SKM-1 treated with dmso at 0.1 percent for 144 hours (cell line): Measurements from ENCODE around the gene B4GALNT3.
A peak's percentile ranks its signal among the peaks of the same experiment; 100 is the strongest.

ENCODE experiments used
- DNase-seq: peaks from one replicate; lab custom pipeline; 2025; ENCODE audit not compliant: unreplicated experiment; lab: John Stamatoyannopoulos, UW

B4GALNT3 gene

GRCh38 chr12:537772-538171, 78.0 kb downstream of the B4GALNT3 start:
- DNase-seq = no peak

GRCh38 chr12:538731-539539, 79.2 kb downstream of the B4GALNT3 start:
- peak; percentile 27 for DNase-seq

GRCh38 chr12:539540-540310, 80.0 kb downstream of the B4GALNT3 start:
- DNase-seq = no peak

GRCh38 chr12:541676-542324, 82.1 kb downstream of the B4GALNT3 start:
- no peak for DNase-seq

- DNase-seq = no peak
Observed at GRCh38 chr12:542395-543113, 82.8 kb downstream of the B4GALNT3 start.

GRCh38 chr12:543114-543451, 83.3 kb downstream of the B4GALNT3 start:
- DNase-seq = no peak

GRCh38 chr12:544142-544541, 84.4 kb downstream of the B4GALNT3 start:
- no peak for DNase-seq

GRCh38 chr12:544941-545635, 85.3 kb downstream of the B4GALNT3 start:
- no peak for DNase-seq

- no peak for DNase-seq
Observed at GRCh38 chr12:545835-546234, 86.1 kb downstream of the B4GALNT3 start.

- DNase-seq = no peak
Observed at GRCh38 chr12:546265-546919, 86.7 kb downstream of the B4GALNT3 start.

GRCh38 chr12:546920-547845, 87.4 kb downstream of the B4GALNT3 start:
- DNase-seq = no peak

- DNase-seq = no peak
Observed at GRCh38 chr12:547883-548470, 88.2 kb downstream of the B4GALNT3 start.

- DNase-seq = no peak
Observed at GRCh38 chr12:549476-550082, 89.8 kb downstream of the B4GALNT3 start.

GRCh38 chr12:550473-551260, 90.9 kb downstream of the B4GALNT3 start:
- no peak for DNase-seq

- DNase-seq = no peak
Observed at GRCh38 chr12:552466-552865, 92.7 kb downstream of the B4GALNT3 start.

- DNase-seq = no peak
Observed at GRCh38 chr12:553216-554000, 93.7 kb downstream of the B4GALNT3 start.

- DNase-seq = no peak
Observed at GRCh38 chr12:554001-554285, 94.2 kb downstream of the B4GALNT3 start.
